Suppressor macrophage treated with lipopolysaccharide for 1 hour (primary cell): ENCODE measurements around the gene SMIM24.
A peak's percentile ranks its signal among the peaks of the same experiment; 100 is the strongest.

ENCODE experiments used
- DNase-seq, 3 donors: peaks; one replicate each; pipeline ENCODE4 v3.0.0-alpha.2; 2020 to 2022

The SMIM24 gene

GRCh38 chr19:3496392-3497273 is 16.3 kb upstream of the SMIM24 start:
- DNase-seq: no peak

DNA sequence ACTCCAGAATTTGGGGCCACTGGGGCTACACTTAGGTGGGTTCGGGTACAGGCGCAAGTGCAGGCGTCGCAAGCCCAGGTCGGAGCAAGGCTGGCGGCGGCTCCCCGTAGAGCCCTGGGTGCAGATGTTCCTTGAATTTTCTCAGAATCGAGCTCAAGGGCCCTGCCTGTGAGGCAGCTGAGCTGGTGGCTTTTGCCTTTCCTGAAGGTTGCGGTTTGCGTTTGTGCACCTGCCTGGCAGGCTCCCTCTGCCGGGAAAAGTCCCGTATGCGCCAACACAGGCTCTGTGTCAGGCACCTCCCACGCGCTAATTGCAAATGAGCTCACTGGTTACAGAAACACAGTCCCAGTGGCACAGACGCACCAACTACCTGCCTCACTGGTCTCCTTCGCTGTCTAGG is 14.2 kb upstream of the SMIM24 start:
- no peak for DNase-seq

DNA sequence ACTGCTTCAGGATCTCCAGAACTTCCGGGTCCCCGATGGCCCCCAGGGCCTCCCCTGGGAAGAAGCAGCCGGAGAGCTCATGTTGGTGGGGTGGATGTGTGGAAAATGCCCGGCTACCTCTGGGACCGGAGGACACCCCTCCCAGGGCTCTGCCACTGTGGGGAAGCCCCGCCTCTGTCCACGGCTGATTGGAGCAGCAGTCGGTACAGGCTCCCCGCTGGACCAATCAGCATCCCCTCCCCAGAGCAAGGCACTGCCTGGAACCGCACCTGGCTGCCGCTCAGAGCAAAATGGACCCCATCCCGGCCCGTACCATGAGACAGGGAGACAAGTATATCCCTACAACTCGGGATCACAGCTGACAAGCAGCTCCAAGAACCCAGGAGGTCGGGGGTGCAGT is 13.7 kb upstream of the SMIM24 start:
- peak in 1 of 3 donors; percentile 23 for DNase-seq

- DNase-seq: no peak
Measured at GRCh38 chr19:3493651-3494050, 13.3 kb upstream of the SMIM24 start.

DNA sequence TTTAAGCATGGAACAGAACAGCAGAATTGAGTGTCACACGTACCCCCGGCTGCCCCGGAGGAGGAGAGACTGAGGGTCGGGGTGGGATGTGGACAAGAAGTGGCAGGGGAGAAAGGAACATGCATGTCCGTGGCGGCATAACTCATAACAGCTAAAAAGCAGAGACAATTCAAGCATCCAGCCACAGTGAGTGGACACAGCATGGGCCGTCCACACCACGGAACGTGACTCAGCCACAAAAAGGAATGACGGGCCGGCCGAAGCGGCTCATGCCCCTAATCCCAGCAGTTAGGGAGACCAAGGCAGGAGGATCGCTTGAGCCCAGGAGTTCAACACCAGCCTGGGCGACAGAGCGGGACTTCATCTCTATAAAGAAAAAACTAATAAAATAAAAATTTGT is 12.6 kb upstream of the SMIM24 start:
- no peak for DNase-seq

GRCh38 chr19:3492131-3492839 is 12.0 kb upstream of the SMIM24 start:
- no peak for DNase-seq

- no peak for DNase-seq
Measured at GRCh38 chr19:3491396-3492119, 11.2 kb upstream of the SMIM24 start.

- DNase-seq: no peak
Measured at GRCh38 chr19:3483226-3483628, 2.9 kb upstream of the SMIM24 start, which contains the start of gene SMIM44. Gene SMIM44, minus strand, starts transcription at chr19:3483441. Its CDS starts 38 bp downstream, at chr19:3483403.

GRCh38 chr19:3482507-3483225 is 2.3 kb upstream of the SMIM24 start:
- no peak for DNase-seq

GRCh38 chr19:3481241-3482090 is 1.1 kb upstream of the SMIM24 start:
- no peak for DNase-seq

- DNase-seq: peak in 1 of 3 donors; percentile 38
Measured at GRCh38 chr19:3479834-3480215, 500 bp downstream of the SMIM24 start.

DNA sequence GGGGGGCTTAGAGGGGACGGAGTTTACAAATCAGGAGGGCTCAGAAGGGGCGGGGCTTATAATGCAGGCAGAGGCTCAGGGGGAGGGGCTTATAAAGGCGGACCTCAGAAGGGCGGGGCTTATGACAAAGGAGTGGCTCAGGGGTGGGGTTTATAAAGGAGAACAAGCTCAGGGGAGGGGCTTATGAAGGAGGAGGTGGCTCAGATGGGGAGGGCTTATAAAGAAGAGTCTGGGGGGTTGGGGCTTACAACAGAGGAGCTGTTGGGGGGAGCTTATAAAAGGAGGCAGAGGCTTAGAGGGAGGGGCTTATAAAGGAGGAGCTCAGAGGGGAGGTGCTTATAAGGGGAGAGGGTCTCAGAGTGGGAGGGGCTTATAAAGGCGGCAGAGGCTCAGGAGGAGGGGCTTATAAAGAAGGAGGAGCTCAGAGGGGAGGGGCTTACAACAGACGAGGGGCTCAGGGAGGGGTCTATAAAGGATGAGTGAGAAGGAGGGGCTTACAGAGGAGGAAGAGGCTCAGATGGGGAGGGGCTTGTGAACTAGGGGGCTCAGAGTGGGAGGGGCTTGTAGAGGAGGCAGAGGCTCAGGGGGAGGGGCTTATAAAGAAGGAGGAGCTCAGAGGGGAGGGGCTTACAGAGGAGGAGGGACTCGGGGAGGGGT is 1.0 kb downstream of the SMIM24 start:
- peak; percentile 67 to 79 (median 73) for DNase-seq

- peak in 1 of 3 donors; percentile 21 for DNase-seq
Measured at GRCh38 chr19:3478409-3479176, 1.7 kb downstream of the SMIM24 start.

GRCh38 chr19:3477951-3478350 is 2.4 kb downstream of the SMIM24 start:
- DNase-seq: peak; percentile 48 to 55 (median 50)

- DNase-seq: no peak
Measured at GRCh38 chr19:3477506-3477905, 2.8 kb downstream of the SMIM24 start.

DNA sequence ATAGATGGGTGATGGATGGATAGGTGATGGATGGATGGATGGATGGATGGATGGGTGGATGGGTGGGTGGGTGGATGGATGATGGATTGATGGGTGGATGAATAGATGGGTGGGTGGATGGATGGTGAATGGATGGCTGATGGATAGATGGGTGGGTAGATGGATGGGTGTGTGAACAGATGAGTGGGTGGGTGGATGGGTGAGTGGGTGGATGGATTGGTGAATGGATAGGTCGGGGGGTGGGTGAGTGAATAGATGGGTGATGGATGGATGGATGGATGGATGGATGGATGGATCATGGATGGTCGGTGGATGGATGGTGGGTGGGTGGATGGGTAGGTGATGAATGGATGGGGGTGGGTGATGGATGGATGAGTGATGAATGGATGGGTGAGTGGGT is 3.5 kb downstream of the SMIM24 start:
- DNase-seq: no peak

GRCh38 chr19:3475449-3475848 is 4.9 kb downstream of the SMIM24 start:
- no peak for DNase-seq

- no peak for DNase-seq
Measured at GRCh38 chr19:3474614-3475013, 5.7 kb downstream of the SMIM24 start.

DNA sequence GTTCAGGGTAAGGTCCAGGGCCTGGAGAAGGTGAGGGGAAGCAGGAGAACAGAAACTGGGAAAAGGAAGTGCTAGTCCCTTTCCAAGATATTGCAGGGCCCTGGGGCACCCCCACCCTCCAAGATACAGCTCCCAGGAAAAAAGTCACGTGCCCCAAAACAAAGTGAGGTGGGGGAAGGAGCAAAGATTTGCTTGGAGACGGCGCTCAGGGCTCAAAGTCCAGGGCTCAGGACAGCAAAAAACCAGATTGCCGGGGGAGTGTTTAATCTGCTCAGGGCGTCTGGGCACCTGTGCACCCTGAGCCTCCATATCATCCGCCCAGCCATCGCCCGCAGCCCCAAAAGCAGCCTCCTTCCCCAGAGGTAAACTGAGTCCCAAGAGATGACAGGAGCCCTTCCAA is 6.3 kb downstream of the SMIM24 start:
- DNase-seq: no peak

DNA sequence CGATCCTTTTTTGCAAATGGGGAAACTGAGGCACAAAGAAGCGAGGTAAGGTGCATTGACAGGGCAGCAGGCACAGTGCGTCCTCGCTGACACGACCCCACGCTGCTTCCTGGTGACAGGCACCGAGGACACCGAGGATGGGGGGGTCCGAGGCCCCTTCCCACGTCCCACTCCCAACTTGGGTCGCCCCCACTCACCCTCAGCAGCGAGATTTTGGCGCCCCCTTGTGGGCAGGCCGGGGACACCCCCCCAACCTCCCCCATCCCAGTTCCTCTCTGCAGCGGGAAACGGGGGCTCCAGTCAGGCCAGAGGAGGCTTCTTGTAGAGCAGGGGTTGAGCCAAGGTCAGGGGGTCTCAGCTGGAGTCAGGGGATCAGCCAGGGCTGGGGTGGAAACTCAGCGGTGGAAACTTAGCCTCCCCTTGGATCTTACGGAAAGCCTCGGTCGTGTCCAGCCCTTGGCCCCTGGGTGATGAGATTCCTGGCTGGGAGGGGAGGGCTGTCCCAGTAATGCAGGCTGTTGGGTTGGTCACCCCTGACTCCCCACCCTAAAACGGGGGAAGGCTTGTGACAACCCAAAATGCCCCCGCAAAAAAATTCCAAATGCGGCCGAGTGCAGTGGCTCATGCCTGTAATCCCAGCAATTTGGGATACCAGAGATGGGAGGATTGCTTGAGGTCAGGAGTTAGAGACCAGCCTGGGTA is 8.2 kb downstream of the SMIM24 start:
- DNase-seq: peak; percentile 37 to 69 (median 46)
